HG03135 (cell line): Measurements from ENCODE around the gene FSTL3.

ENCODE experiments used
- ATAC-seq: cut with Tn5 transposase; IDR thresholded peaks from one replicate; pipeline ENCODE4 v1.9.1; 2021; ENCODE audit warnings: mild to moderate bottlenecking, moderate library complexity; ENCODE audit not compliant: unreplicated experiment

Gene FSTL3

DNA sequence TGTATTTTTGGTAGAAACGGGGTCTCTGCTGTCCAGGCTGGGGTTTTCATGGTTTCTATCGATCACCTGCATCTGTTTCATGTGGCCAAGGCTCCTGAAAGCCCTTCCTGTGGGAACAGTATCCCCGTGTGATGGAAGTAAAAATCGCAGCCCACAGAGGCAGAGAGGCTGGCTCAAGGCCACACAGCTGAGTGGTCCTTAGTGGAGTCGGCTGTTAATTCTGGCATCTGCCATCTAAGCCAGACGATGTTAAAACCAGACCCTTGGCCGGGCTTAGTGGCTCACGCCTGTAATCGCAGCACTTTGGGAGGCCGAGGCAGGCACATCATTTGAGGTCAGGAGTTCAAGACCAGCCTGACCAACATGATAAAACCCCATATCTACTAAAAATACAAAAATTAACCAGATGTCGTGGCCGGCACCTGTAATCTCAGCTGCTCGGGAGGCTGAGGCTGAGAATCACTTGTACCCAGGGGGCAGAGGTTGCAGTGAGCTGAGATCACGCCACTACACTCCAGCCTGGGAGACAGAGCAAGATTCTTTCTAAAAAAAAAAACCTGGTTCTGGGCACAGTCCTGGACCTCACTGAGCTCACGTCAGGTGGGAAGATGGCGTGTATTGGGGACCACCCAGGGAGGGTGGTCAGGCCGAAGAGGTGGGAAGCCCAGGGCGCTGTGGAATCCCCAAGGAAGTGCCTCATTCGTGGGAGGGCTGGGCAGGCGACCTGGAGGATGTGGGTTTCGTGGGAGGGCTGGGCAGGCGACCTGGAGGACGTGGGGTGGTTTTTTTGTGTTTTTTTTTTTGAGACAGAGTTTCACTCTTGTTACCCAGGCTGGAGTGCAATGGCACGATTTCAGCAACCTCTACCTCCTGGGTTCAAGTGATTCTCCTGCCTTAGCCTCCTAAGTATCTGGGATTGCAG, 56.2 kb downstream of the FSTL3 start:
- no peak for ATAC-seq
